Esophagus muscularis mucosa (tissue), 4 donors: ENCODE measurements around the gene HS3ST5.

Experiments used
- CTCF ChIP-seq, 3 experiments: fragments of 200-600 bp in 2 of 3; fragments of 450-650 bp in 1 of 3; sonication (generic) in 2 of 3; IDR thresholded peaks; one replicate each; pipeline ENCODE4 v1.5.1; 2017 to 2019; ENCODE audit warnings: antibody characterized with exemption in 3 of 3, mild to moderate bottlenecking in 2 of 3, moderate library complexity in 1 of 3
- EP300 ChIP-seq: sonication (generic); formaldehyde crosslinking; IDR thresholded peaks from one replicate; pipeline ENCODE4 v1.6.1; 2017; ENCODE audit warnings: antibody characterized with exemption
- POLR2A ChIP-seq: fragments of 450-650 bp; IDR thresholded peaks from one replicate; pipeline ENCODE4 v1.6.1; 2017; ENCODE audit warnings: antibody characterized with exemption, moderate library complexity, mild to moderate bottlenecking, low read depth
- POLR2AphosphoS5 ChIP-seq, 2 donors: sonication (generic); formaldehyde crosslinking; IDR thresholded peaks; one replicate each; pipeline ENCODE4 v1.6.1; 2017; ENCODE audit warnings: antibody characterized with exemption in 2 of 2

- TF ChIP-seq CTCF (IDR thresholded peaks at IDR 0.05) (no peak), POLR2AphosphoS5 (IDR thresholded peaks at IDR 0.05) (no peak), POLR2A (no peak), EP300 (no peak)
Observed at GRCh38 chr6:114272582-114272981, 70.2 kb downstream of the HS3ST5 start.
